SK-N-SH (cell line): ENCODE results near the gene LRRC38.

Experiments
- EP300 ChIP-seq, 2 experiments: IDR thresholded peaks; 2 replicates each; pipeline versions ENCODE4 v1.4.0 to v1.6.1; 2012; ENCODE audit warnings: borderline replicate concordance in 1 of 2, low read depth in 1 of 2, low read length in 1 of 2
- EZH2phosphoT487 ChIP-seq: fragments of 200-600 bp; sonication (generic); IDR thresholded peaks from 2 replicates; pipeline ENCODE4 v1.6.1; 2017; ENCODE audit warnings: low read depth, mixed run types, mild to moderate bottlenecking, antibody characterized with exemption, moderate library complexity, borderline replicate concordance
- JUND ChIP-seq: IDR thresholded peaks from 2 replicates; pipeline ENCODE4 v1.4.0; 2012
- POLR2AphosphoS5 ChIP-seq: IDR thresholded peaks from 2 replicates; pipeline ENCODE4 v1.6.1; 2012; ENCODE audit warnings: low read depth, low read length
- RCOR1 ChIP-seq: fragments of 150-350 bp; IDR thresholded peaks from 2 replicates; pipeline ENCODE4 v1.6.1; 2017; ENCODE audit warnings: antibody characterized with exemption, low read length
- RXRA ChIP-seq: IDR thresholded peaks from 2 replicates; pipeline ENCODE4 v1.4.0; 2012; ENCODE audit warnings: low read depth, mild to moderate bottlenecking, borderline replicate concordance
- SIN3A ChIP-seq: IDR thresholded peaks from 2 replicates; pipeline ENCODE4 v1.6.1; 2012; ENCODE audit warnings: low read depth, mild to moderate bottlenecking, low read length, moderate library complexity, borderline replicate concordance
- TF ChIP-seq, protein P1 (sequence below): fragments of 200-600 bp; sonication (generic); IDR thresholded peaks from 2 replicates; pipeline ENCODE4 v1.6.1; 2017; ENCODE audit warnings: antibody characterized with exemption, mild to moderate bottlenecking, moderate library complexity
- TF ChIP-seq, protein P2 (sequence below): IDR thresholded peaks from 2 replicates; pipeline ENCODE4 v1.4.0; 2012; ENCODE audit warnings: low read depth, borderline replicate concordance
- TF ChIP-seq, protein P3 (sequence below): IDR thresholded peaks from 2 replicates; pipeline ENCODE4 v1.4.0; 2012; ENCODE audit warnings: low read depth
- TF ChIP-seq, protein P4 (sequence below): IDR thresholded peaks from 2 replicates; pipeline ENCODE4 v1.4.0; 2012; ENCODE audit warnings: low read depth, borderline replicate concordance

DNA sequence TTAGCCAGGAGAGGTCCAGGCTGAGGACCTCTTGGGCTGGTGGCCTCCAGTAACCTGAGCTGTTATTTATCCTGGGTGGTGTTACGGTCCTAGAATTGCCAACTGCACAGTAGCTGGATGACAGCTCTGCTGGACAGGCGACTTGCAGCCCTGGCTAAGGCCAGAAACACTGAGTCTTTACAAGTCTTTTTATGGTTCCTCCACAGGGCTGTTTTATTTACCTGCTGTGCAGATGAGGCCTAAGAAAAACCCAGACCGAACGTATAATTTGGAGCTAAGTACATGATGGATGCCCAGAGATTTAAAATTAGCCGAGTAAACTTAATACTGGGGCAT, 30.4 kb upstream of the LRRC38 start:
- TF ChIP-seq RCOR1 (no peak), JUND (no peak), EP300 (IDR thresholded peaks at IDR 0.05; ENCODE audit: borderline replicate concordance in 1 of 2, low read depth in 1 of 2, low read length in 1 of 2) (no peak), SIN3A (no peak), EZH2phosphoT487 (no peak), RXRA (no peak), POLR2AphosphoS5 (no peak)
- TF ChIP-seq, protein P1, sequence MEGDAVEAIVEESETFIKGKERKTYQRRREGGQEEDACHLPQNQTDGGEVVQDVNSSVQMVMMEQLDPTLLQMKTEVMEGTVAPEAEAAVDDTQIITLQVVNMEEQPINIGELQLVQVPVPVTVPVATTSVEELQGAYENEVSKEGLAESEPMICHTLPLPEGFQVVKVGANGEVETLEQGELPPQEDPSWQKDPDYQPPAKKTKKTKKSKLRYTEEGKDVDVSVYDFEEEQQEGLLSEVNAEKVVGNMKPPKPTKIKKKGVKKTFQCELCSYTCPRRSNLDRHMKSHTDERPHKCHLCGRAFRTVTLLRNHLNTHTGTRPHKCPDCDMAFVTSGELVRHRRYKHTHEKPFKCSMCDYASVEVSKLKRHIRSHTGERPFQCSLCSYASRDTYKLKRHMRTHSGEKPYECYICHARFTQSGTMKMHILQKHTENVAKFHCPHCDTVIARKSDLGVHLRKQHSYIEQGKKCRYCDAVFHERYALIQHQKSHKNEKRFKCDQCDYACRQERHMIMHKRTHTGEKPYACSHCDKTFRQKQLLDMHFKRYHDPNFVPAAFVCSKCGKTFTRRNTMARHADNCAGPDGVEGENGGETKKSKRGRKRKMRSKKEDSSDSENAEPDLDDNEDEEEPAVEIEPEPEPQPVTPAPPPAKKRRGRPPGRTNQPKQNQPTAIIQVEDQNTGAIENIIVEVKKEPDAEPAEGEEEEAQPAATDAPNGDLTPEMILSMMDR: no peak
- TF ChIP-seq, protein P2, sequence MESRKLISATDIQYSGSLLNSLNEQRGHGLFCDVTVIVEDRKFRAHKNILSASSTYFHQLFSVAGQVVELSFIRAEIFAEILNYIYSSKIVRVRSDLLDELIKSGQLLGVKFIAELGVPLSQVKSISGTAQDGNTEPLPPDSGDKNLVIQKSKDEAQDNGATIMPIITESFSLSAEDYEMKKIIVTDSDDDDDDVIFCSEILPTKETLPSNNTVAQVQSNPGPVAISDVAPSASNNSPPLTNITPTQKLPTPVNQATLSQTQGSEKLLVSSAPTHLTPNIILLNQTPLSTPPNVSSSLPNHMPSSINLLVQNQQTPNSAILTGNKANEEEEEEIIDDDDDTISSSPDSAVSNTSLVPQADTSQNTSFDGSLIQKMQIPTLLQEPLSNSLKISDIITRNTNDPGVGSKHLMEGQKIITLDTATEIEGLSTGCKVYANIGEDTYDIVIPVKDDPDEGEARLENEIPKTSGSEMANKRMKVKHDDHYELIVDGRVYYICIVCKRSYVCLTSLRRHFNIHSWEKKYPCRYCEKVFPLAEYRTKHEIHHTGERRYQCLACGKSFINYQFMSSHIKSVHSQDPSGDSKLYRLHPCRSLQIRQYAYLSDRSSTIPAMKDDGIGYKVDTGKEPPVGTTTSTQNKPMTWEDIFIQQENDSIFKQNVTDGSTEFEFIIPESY: no peak
- TF ChIP-seq, protein P3, sequence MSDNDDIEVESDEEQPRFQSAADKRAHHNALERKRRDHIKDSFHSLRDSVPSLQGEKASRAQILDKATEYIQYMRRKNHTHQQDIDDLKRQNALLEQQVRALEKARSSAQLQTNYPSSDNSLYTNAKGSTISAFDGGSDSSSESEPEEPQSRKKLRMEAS: no peak
- TF ChIP-seq, protein P4, sequence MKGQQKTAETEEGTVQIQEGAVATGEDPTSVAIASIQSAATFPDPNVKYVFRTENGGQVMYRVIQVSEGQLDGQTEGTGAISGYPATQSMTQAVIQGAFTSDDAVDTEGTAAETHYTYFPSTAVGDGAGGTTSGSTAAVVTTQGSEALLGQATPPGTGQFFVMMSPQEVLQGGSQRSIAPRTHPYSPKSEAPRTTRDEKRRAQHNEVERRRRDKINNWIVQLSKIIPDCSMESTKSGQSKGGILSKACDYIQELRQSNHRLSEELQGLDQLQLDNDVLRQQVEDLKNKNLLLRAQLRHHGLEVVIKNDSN: no peak
